Neuron (in vitro differentiated cells): ENCODE results near the gene PEX11B.

Experiments
- H2AFZ ChIP-seq: one replicate; pipeline ENCODE4 v1.6.1; 2013; ENCODE audit warnings: low read depth, mild to moderate bottlenecking, inconsistent platforms, low read length, moderate library complexity
- H3K27me3 ChIP-seq: one replicate; pipeline ENCODE4 v1.6.1; 2013; ENCODE audit warnings: low read length; ENCODE audit not compliant: insufficient read depth
- H3K36me3 ChIP-seq: one replicate; pipeline ENCODE4 v1.6.1; 2013; ENCODE audit warnings: low read length; ENCODE audit not compliant: insufficient read depth
- H3K4me1 ChIP-seq: one replicate; pipeline ENCODE4 v1.6.1; 2013; ENCODE audit warnings: low read length; ENCODE audit not compliant: insufficient read depth
- H3K4me3 ChIP-seq: 2 replicates; pipeline ENCODE4 v1.5.1; 2013; ENCODE audit warnings: mild to moderate bottlenecking, low read length, moderate library complexity
- H3K9me3 ChIP-seq: one replicate; pipeline ENCODE4 v1.6.1; 2013; ENCODE audit warnings: low read length

Gene PEX11B

GRCh38 chr1:145917595-145917994, 922 bp downstream of the PEX11B start:
- Histone ChIP-seq H3K36me3 (peaks cover 36% of the 10 kb centered on the region), H2AFZ (peak overlapping the region; percentile 52), H3K9me3 (no peaks in the 10 kb centered on the region), H3K4me1 (peaks cover 20% of the 10 kb centered on the region), H3K27me3 (no peaks in the 10 kb centered on the region), H3K4me3 (peak overlapping the region; percentile 97)

- Histone ChIP-seq H3K4me1 (peaks cover 20% of the 10 kb centered on the region), H3K4me3 (no peak overlapping the region), H3K9me3 (no peaks in the 10 kb centered on the region), H3K27me3 (no peaks in the 10 kb centered on the region), H3K36me3 (peaks cover 41% of the 10 kb centered on the region), H2AFZ (no peak overlapping the region)
Measured at GRCh38 chr1:145916745-145917144, 1.8 kb downstream of the PEX11B start.

GRCh38 chr1:145912128-145912641, 6.3 kb downstream of the PEX11B start:
- Histone ChIP-seq H2AFZ (no peak overlapping the region), H3K36me3 (peaks cover 44% of the 10 kb centered on the region), H3K27me3 (no peaks in the 10 kb centered on the region), H3K4me1 (no peaks in the 10 kb centered on the region), H3K9me3 (no peaks in the 10 kb centered on the region), H3K4me3 (no peak overlapping the region)

- no peaks in the 10 kb centered on the region for H3K9me3 ChIP-seq
- no peaks in the 10 kb centered on the region for H3K27me3 ChIP-seq
- peaks cover 19% of the 10 kb centered on the region for H3K36me3 ChIP-seq
- no peak overlapping the region for H3K4me3 ChIP-seq
- H3K4me1 ChIP-seq = no peaks in the 10 kb centered on the region
- H2AFZ ChIP-seq = no peak overlapping the region
Measured at GRCh38 chr1:145908653-145909052, 9.9 kb downstream of the PEX11B start.

- Histone ChIP-seq H2AFZ (no peak overlapping the region), H3K27me3 (no peaks in the 10 kb centered on the region), H3K9me3 (no peaks in the 10 kb centered on the region), H3K4me1 (no peaks in the 10 kb centered on the region), H3K4me3 (no peak overlapping the region), H3K36me3 (peaks cover 12% of the 10 kb centered on the region)
Measured at GRCh38 chr1:145906954-145907753, 11.4 kb downstream of the PEX11B start.

GRCh38 chr1:145901312-145902021, 17.1 kb downstream of the PEX11B start:
- H3K4me3 ChIP-seq = no peak overlapping the region
- H3K27me3 ChIP-seq = no peaks in the 10 kb centered on the region
- no peaks in the 10 kb centered on the region for H3K36me3 ChIP-seq
- H2AFZ ChIP-seq = no peak overlapping the region
- H3K4me1 ChIP-seq = peaks cover 14% of the 10 kb centered on the region
- no peaks in the 10 kb centered on the region for H3K9me3 ChIP-seq

- Histone ChIP-seq H3K9me3 (no peaks in the 10 kb centered on the region), H3K4me1 (peaks cover 14% of the 10 kb centered on the region), H3K36me3 (no peaks in the 10 kb centered on the region), H3K27me3 (peaks cover 5% of the 10 kb centered on the region), H3K4me3 (no peak overlapping the region), H2AFZ (no peak overlapping the region)
Measured at GRCh38 chr1:145898756-145899155, 19.8 kb downstream of the PEX11B start.

GRCh38 chr1:145897969-145898368, 20.5 kb downstream of the PEX11B start:
- Histone ChIP-seq H3K4me1 (peaks cover 14% of the 10 kb centered on the region), H3K36me3 (no peaks in the 10 kb centered on the region), H3K4me3 (no peak overlapping the region), H2AFZ (no peak overlapping the region), H3K9me3 (no peaks in the 10 kb centered on the region), H3K27me3 (peaks cover 5% of the 10 kb centered on the region)

GRCh38 chr1:145895471-145895870, 23.0 kb downstream of the PEX11B start:
- peaks cover 5% of the 10 kb centered on the region for H3K27me3 ChIP-seq
- peaks cover 21% of the 10 kb centered on the region for H3K4me1 ChIP-seq
- no peaks in the 10 kb centered on the region for H3K36me3 ChIP-seq
- H3K4me3 ChIP-seq = no peak overlapping the region
- H2AFZ ChIP-seq = no peak overlapping the region
- H3K9me3 ChIP-seq = no peaks in the 10 kb centered on the region

GRCh38 chr1:145893306-145894055, 25.0 kb downstream of the PEX11B start:
- no peak overlapping the region for H2AFZ ChIP-seq
- no peaks in the 10 kb centered on the region for H3K9me3 ChIP-seq
- no peaks in the 10 kb centered on the region for H3K36me3 ChIP-seq
- H3K27me3 ChIP-seq = peaks cover 5% of the 10 kb centered on the region
- H3K4me3 ChIP-seq = no peak overlapping the region
- H3K4me1 ChIP-seq = peaks cover 15% of the 10 kb centered on the region

- no peak overlapping the region for H2AFZ ChIP-seq
- no peaks in the 10 kb centered on the region for H3K9me3 ChIP-seq
- peaks cover 5% of the 10 kb centered on the region for H3K27me3 ChIP-seq
- H3K4me1 ChIP-seq = peaks cover 10% of the 10 kb centered on the region
- H3K36me3 ChIP-seq = no peaks in the 10 kb centered on the region
- no peak overlapping the region for H3K4me3 ChIP-seq
Measured at GRCh38 chr1:145892486-145893087, 25.9 kb downstream of the PEX11B start.

GRCh38 chr1:145891587-145892485, 26.7 kb downstream of the PEX11B start:
- no peak overlapping the region for H2AFZ ChIP-seq
- H3K27me3 ChIP-seq = peaks cover 6% of the 10 kb centered on the region
- H3K4me3 ChIP-seq = no peak overlapping the region
- H3K9me3 ChIP-seq = no peaks in the 10 kb centered on the region
- no peaks in the 10 kb centered on the region for H3K36me3 ChIP-seq
- H3K4me1 ChIP-seq = peaks cover 10% of the 10 kb centered on the region
